Testis (tissue), 3 donors: ENCODE data around the gene PHLDA1. TPM values are rescaled to one million over a fixed set of nuclear protein-coding genes. Genes with fewer than 3 reads are reported as not detected.

Experiments used
- DNase-seq: peaks from one replicate; pipeline ENCODE4 v3.0.0-alpha.2; 2019
- H3K27ac ChIP-seq, 2 donors: fragments of 200-600 bp; sonication (generic); one replicate each; pipeline ENCODE4 v1.5.1; 2019
- H3K27me3 ChIP-seq: fragments of 200-600 bp; sonication (generic); one replicate; pipeline ENCODE4 v1.5.1; 2019
- H3K36me3 ChIP-seq: fragments of 200-600 bp; sonication (generic); one replicate; pipeline ENCODE4 v1.5.1; 2017; ENCODE audit warnings: low read depth; ENCODE audit errors: missing control alignments
- H3K4me1 ChIP-seq: fragments of 200-600 bp; sonication (generic); one replicate; pipeline ENCODE4 v1.5.1; 2019
- H3K4me3 ChIP-seq, 2 donors: fragments of 200-600 bp; sonication (generic); one replicate each; pipeline ENCODE4 v1.5.1; 2017 to 2019
- H3K9me3 ChIP-seq: fragments of 200-600 bp; sonication (generic); one replicate; pipeline ENCODE4 v1.5.1; 2017
- CTCF ChIP-seq, 3 experiments: fragments of 450-650 bp in 2 of 3; fragments of 200-600 bp in 1 of 3; sonication (generic) in 1 of 3; IDR thresholded peaks; one replicate each; pipeline ENCODE4 v1.5.1; 2016 to 2019; ENCODE audit warnings: antibody characterized with exemption in 3 of 3, mild to moderate bottlenecking in 2 of 3, moderate library complexity in 1 of 3
- POLR2A ChIP-seq: fragments of 450-650 bp; IDR thresholded peaks from one replicate; pipeline ENCODE4 v1.6.1; 2017; ENCODE audit warnings: antibody characterized with exemption, mild to moderate bottlenecking, moderate library complexity
- WGBS, 2 donors: methylation state at CpG; one replicate each; pipeline ENCODE4 v1.1.5; 2018; 5-methylcytosine and 5-hydroxymethylcytosine counted together
- intact Hi-C: fragments of 100-400 bp; cut with DNase I; formaldehyde crosslinking; loops from one replicate; pipeline ENCODE4 v1.15.1; 2023; ENCODE audit warnings: low total_unique reads
- polyA plus RNA-seq: library from polyadenylated mRNA; stranded (reverse); fragments of 350-450 nt; fragmentation: Illumina TruSeq; extraction: RNeasy Lipid Tissue Mini Kit (QIAGEN cat#74804); gene quantifications from one replicate; pipeline ENCODE4 v1.2.3, GENCODE V29; 2014; ENCODE audit warnings: low read depth, low replicate concordance; ENCODE audit not compliant: insufficient read depth
- total RNA-seq, 2 donors: library from RNA; depleted of rRNA; stranded (reverse); fragments of >200 nt; gene quantifications; one replicate each; pipeline ENCODE4 v1.2.3, GENCODE V29; 2016

Gene PHLDA1
- total and polyA plus RNA-seq, 3 donors from 2014 or later: 7.7 to 10.9 (median 8.2) TPM

- H3K36me3 ChIP-seq: no peaks in the 10 kb centered on the region
- H3K4me3 ChIP-seq: no peak overlapping the region
- 97 to 99% methylated on average over 3 of the region's 3 CpGs for WGBS, 2 donors
- H3K9me3 ChIP-seq: no peaks in the 10 kb centered on the region
- no peak overlapping the region for H3K27ac ChIP-seq
- TF ChIP-seq CTCF (IDR thresholded peaks at IDR 0.05) (no peak), POLR2A (no peak)
- no peak for DNase-seq
- H3K27me3 ChIP-seq: no peaks in the 10 kb centered on the region
- intact Hi-C loops: no loop called here
- no peaks in the 10 kb centered on the region for H3K4me1 ChIP-seq
Measured at GRCh38 chr12:76065917-76066316, 34.3 kb upstream of the PHLDA1 start.

- Histone ChIP-seq H3K27me3 (no peaks in the 10 kb centered on the region), H3K4me3 (no peak overlapping the region), H3K9me3 (no peaks in the 10 kb centered on the region), H3K27ac (no peak overlapping the region), H3K36me3 (no peaks in the 10 kb centered on the region), H3K4me1 (no peaks in the 10 kb centered on the region)
- intact Hi-C loops: no loop called here
- 93 to 94% methylated on average over 1 of the region's 1 CpG for WGBS, 2 donors
- TF ChIP-seq CTCF (IDR thresholded peaks at IDR 0.05): no peak
- TF ChIP-seq POLR2A: no peak
- no peak for DNase-seq
Measured at GRCh38 chr12:76064904-76065303, 33.3 kb upstream of the PHLDA1 start.

- intact Hi-C loops: no loop called here
- Histone ChIP-seq H3K27me3 (no peaks in the 10 kb centered on the region), H3K4me3 (no peak overlapping the region), H3K36me3 (no peaks in the 10 kb centered on the region), H3K9me3 (no peaks in the 10 kb centered on the region), H3K27ac (no peak overlapping the region), H3K4me1 (peaks cover 8% of the 10 kb centered on the region)
- DNase-seq: no peak
- TF ChIP-seq POLR2A: no peak
- TF ChIP-seq CTCF (IDR thresholded peaks at IDR 0.05): no peak
- 38 to 51% methylated on average over 2 of the region's 2 CpGs for WGBS, 2 donors
Measured at GRCh38 chr12:76060111-76060510, 28.5 kb upstream of the PHLDA1 start.

GRCh38 chr12:76057326-76057725 lies 25.8 kb upstream of the PHLDA1 start:
- H3K9me3 ChIP-seq: no peaks in the 10 kb centered on the region
- H3K36me3 ChIP-seq: no peaks in the 10 kb centered on the region
- TF ChIP-seq CTCF (IDR thresholded peaks at IDR 0.05): no peak
- TF ChIP-seq POLR2A: no peak
- H3K4me3 ChIP-seq: no peak overlapping the region
- 58 to 69% methylated on average over 7 of the region's 7 CpGs for WGBS, 2 donors
- intact Hi-C loops: no loop called here
- no peak for DNase-seq
- H3K4me1 ChIP-seq: peaks cover 8% of the 10 kb centered on the region
- H3K27ac ChIP-seq: peak overlapping the region in 1 of 2 donors; percentile 26
- H3K27me3 ChIP-seq: no peaks in the 10 kb centered on the region

GRCh38 chr12:76055393-76055792 lies 23.8 kb upstream of the PHLDA1 start:
- H3K9me3 ChIP-seq: no peaks in the 10 kb centered on the region
- DNase-seq: no peak
- H3K36me3 ChIP-seq: no peaks in the 10 kb centered on the region
- H3K27me3 ChIP-seq: no peaks in the 10 kb centered on the region
- TF ChIP-seq POLR2A (no peak), CTCF (IDR thresholded peaks at IDR 0.05) (no peak)
- peaks cover 8% of the 10 kb centered on the region for H3K4me1 ChIP-seq
- 81 to 84% methylated on average over 2 of the region's 2 CpGs for WGBS, 2 donors
- intact Hi-C loops: no loop called here
- H3K4me3 ChIP-seq: no peak overlapping the region
- no peak overlapping the region for H3K27ac ChIP-seq
